ENCODE measurements around the gene MAGI3. TPM values are rescaled to one million over a fixed set of nuclear protein-coding genes. Genes with fewer than 3 reads are reported as not detected.
"Not testable (repeated sequence)": the region's sequence is repeated elsewhere in the genome, so short reads cannot be mapped to it uniquely, and the experiment has no call there.

Gene MAGI3
- total RNA-seq, 1 donor from 2014 or later: 18.6 TPM

GRCh38 chr1:113442131-113442530 is 51.8 kb downstream of the MAGI3 start:
- no peak for DNase-seq (ENCODE audit: low spot score)

- no peak for DNase-seq (ENCODE audit: low spot score)
Measured at GRCh38 chr1:113444857-113445256, 54.5 kb downstream of the MAGI3 start.

- DNase-seq (ENCODE audit: low spot score): no peak
Measured at GRCh38 chr1:113451710-113452109, 61.4 kb downstream of the MAGI3 start.

- no peak for DNase-seq (ENCODE audit: low spot score)
Measured at GRCh38 chr1:113452921-113453770, 62.8 kb downstream of the MAGI3 start.

GRCh38 chr1:113453771-113454083 is 63.4 kb downstream of the MAGI3 start:
- DNase-seq (ENCODE audit: low spot score): no peak

GRCh38 chr1:113455374-113455773 is 65.1 kb downstream of the MAGI3 start:
- no peak for DNase-seq (ENCODE audit: low spot score)

GRCh38 chr1:113456967-113457366 is 66.7 kb downstream of the MAGI3 start:
- peak; percentile 50 for DNase-seq (ENCODE audit: low spot score)

GRCh38 chr1:113459279-113459678 is 69.0 kb downstream of the MAGI3 start:
- DNase-seq (ENCODE audit: low spot score): no peak

GRCh38 chr1:113467991-113468390 is 77.7 kb downstream of the MAGI3 start:
- DNase-seq (ENCODE audit: low spot score): no peak

- DNase-seq (ENCODE audit: low spot score): not testable (repeated sequence)
Measured at GRCh38 chr1:113478427-113479195, 88.3 kb downstream of the MAGI3 start.

GRCh38 chr1:113479713-113480676 is 89.7 kb downstream of the MAGI3 start:
- no peak for DNase-seq (ENCODE audit: low spot score)

- DNase-seq (ENCODE audit: low spot score): not testable (repeated sequence)
Measured at GRCh38 chr1:113485131-113485530, 94.8 kb downstream of the MAGI3 start.

- DNase-seq (ENCODE audit: low spot score): no peak
Measured at GRCh38 chr1:113488576-113489177, 98.4 kb downstream of the MAGI3 start.

GRCh38 chr1:113490384-113490783 is 100.1 kb downstream of the MAGI3 start:
- no peak for DNase-seq (ENCODE audit: low spot score)

GRCh38 chr1:113493533-113493932 is 103.2 kb downstream of the MAGI3 start:
- DNase-seq (ENCODE audit: low spot score): no peak

- DNase-seq (ENCODE audit: low spot score): no peak
Measured at GRCh38 chr1:113505357-113505756, 115.0 kb downstream of the MAGI3 start.

- no peak for DNase-seq (ENCODE audit: low spot score)
Measured at GRCh38 chr1:113507552-113508214, 117.4 kb downstream of the MAGI3 start.

GRCh38 chr1:113508364-113509164 is 118.2 kb downstream of the MAGI3 start:
- DNase-seq (ENCODE audit: low spot score): no peak

- not testable (repeated sequence) for DNase-seq (ENCODE audit: low spot score)
Measured at GRCh38 chr1:113509766-113510165, 119.5 kb downstream of the MAGI3 start.

GRCh38 chr1:113511269-113511668 is 121.0 kb downstream of the MAGI3 start:
- no peak for DNase-seq (ENCODE audit: low spot score)
